H9 (cell line): ENCODE data around the gene SC5D. TPM values are rescaled to one million over a fixed set of nuclear protein-coding genes. Genes with fewer than 3 reads are reported as not detected.

Experiments
- DNase-seq: peaks from one replicate; pipeline ENCODE4 v3.0.0-alpha.2; 2017
- H2AFZ ChIP-seq: one replicate; pipeline ENCODE4 v1.6.1; 2013; ENCODE audit warnings: mild to moderate bottlenecking, low read length, control low read depth, moderate library complexity
- H2AK5ac ChIP-seq: 2 replicates; pipeline ENCODE4 v1.6.1; 2013; ENCODE audit warnings: low read length, control low read depth, mixed read lengths; ENCODE audit not compliant: insufficient read length
- H2BK120ac ChIP-seq: one replicate; pipeline ENCODE4 v1.6.1; 2013; ENCODE audit warnings: low read depth, mild to moderate bottlenecking, low read length, control low read depth, inconsistent platforms; ENCODE audit not compliant: poor library complexity, severe bottlenecking
- H2BK12ac ChIP-seq: 2 replicates; pipeline ENCODE4 v1.6.1; 2013; ENCODE audit warnings: low read length, control low read depth, mixed read lengths, low read depth; ENCODE audit not compliant: insufficient read length
- H2BK15ac ChIP-seq: 2 replicates; pipeline ENCODE4 v1.6.1; 2013; ENCODE audit warnings: low read depth, low read length, control low read depth
- H2BK20ac ChIP-seq: one replicate; pipeline ENCODE4 v1.6.1; 2013; ENCODE audit warnings: low read depth, mild to moderate bottlenecking, low read length, control low read depth, inconsistent platforms; ENCODE audit not compliant: poor library complexity, severe bottlenecking
- H2BK5ac ChIP-seq: 2 replicates; pipeline ENCODE4 v1.6.1; 2013; ENCODE audit warnings: low read length, control low read depth, mixed read lengths; ENCODE audit not compliant: insufficient read length
- H3K14ac ChIP-seq: 2 replicates; pipeline ENCODE4 v1.6.1; 2013; ENCODE audit warnings: low read length, control low read depth; ENCODE audit not compliant: insufficient read depth
- H3K18ac ChIP-seq: 2 replicates; pipeline ENCODE4 v1.6.1; 2013; ENCODE audit warnings: low read depth, mild to moderate bottlenecking, mixed read lengths, low read length, control low read depth; ENCODE audit not compliant: insufficient read length
- H3K23ac ChIP-seq: 2 replicates; pipeline ENCODE4 v1.6.1; 2013; ENCODE audit warnings: low read length, control low read depth, mixed read lengths, low read depth; ENCODE audit not compliant: insufficient read length
- H3K23me2 ChIP-seq: 2 replicates; pipeline ENCODE4 v1.6.1; 2013; ENCODE audit warnings: low read depth, mild to moderate bottlenecking, mixed read lengths, low read length, control low read depth; ENCODE audit not compliant: insufficient read length, poor library complexity, severe bottlenecking
- H3K27ac ChIP-seq: 2 replicates; pipeline ENCODE4 v1.5.1; 2013; ENCODE audit warnings: low read length, control low read depth, mixed read lengths, low read depth; ENCODE audit not compliant: insufficient read length
- H3K27me3 ChIP-seq: 2 replicates; pipeline ENCODE4 v1.6.1; 2013; ENCODE audit warnings: low read length, control low read depth, inconsistent platforms; ENCODE audit not compliant: insufficient read depth
- H3K4ac ChIP-seq: 2 replicates; pipeline ENCODE4 v1.6.1; 2013; ENCODE audit warnings: low read depth, mild to moderate bottlenecking, control low read depth, inconsistent platforms, low read length, moderate library complexity
- H3K4me1 ChIP-seq: 2 replicates; pipeline ENCODE4 v1.6.1; 2013; ENCODE audit warnings: low read length, control low read depth, inconsistent platforms; ENCODE audit not compliant: insufficient read depth
- H3K4me2 ChIP-seq: 2 replicates; pipeline ENCODE4 v1.6.1; 2013; ENCODE audit warnings: low read length, control low read depth, mixed read lengths; ENCODE audit not compliant: insufficient read length, insufficient read depth
- H3K56ac ChIP-seq: 2 replicates; pipeline ENCODE4 v1.6.1; 2013; ENCODE audit warnings: low read depth, mild to moderate bottlenecking, mixed read lengths, low read length, control low read depth; ENCODE audit not compliant: insufficient read length
- H3K79me1 ChIP-seq: 2 replicates; pipeline ENCODE4 v1.6.1; 2013; ENCODE audit warnings: low read depth, mild to moderate bottlenecking, moderate library complexity, low read length, control low read depth, inconsistent platforms; ENCODE audit not compliant: insufficient read depth, poor library complexity, severe bottlenecking
- H3K79me2 ChIP-seq: 2 replicates; pipeline ENCODE4 v1.6.1; 2013; ENCODE audit warnings: low read length, control low read depth, inconsistent platforms; ENCODE audit not compliant: insufficient read depth
- H3K9ac ChIP-seq: 2 replicates; pipeline ENCODE4 v1.6.1; 2013; ENCODE audit warnings: low read length, control low read depth, mixed read lengths; ENCODE audit not compliant: insufficient read length; ENCODE audit errors: extremely low read depth
- H3K9me3 ChIP-seq: one replicate; pipeline ENCODE4 v1.6.1; 2013; ENCODE audit warnings: low read depth, low read length, inconsistent platforms; ENCODE audit not compliant: control insufficient read depth
- H3T11ph ChIP-seq: one replicate; pipeline ENCODE4 v1.6.1; 2013; ENCODE audit warnings: mild to moderate bottlenecking, low read length, control low read depth, inconsistent platforms
- H4K20me1 ChIP-seq: one replicate; pipeline ENCODE4 v1.6.1; 2013; ENCODE audit not compliant: control insufficient read depth, insufficient read length, insufficient read depth
- H4K5ac ChIP-seq: 2 replicates; pipeline ENCODE4 v1.6.1; 2013; ENCODE audit warnings: low read depth, mild to moderate bottlenecking, mixed read lengths, low read length, control low read depth; ENCODE audit not compliant: insufficient read length
- H4K8ac ChIP-seq: replicated peaks from 2 replicates; pipeline ENCODE4 v1.6.1; 2013; ENCODE audit warnings: low read length, control low read depth, mixed read lengths, low read depth; ENCODE audit not compliant: insufficient read length
- H4K91ac ChIP-seq: 2 replicates; pipeline ENCODE4 v1.6.1; 2013; ENCODE audit warnings: low read depth, mild to moderate bottlenecking, moderate library complexity, mixed read lengths, low read length, control low read depth; ENCODE audit not compliant: insufficient read length
- H3K27ac Mint-ChIP-seq, 3 experiments: 2 replicates in 2 of 3; 3 replicates in 1 of 3; pipeline ENCODE4 v1.8.0; 2020 to 2021; ENCODE audit warnings: mixed read lengths in 3 of 3, mild to moderate bottlenecking in 1 of 3, moderate library complexity in 1 of 3
- H3K27me3 Mint-ChIP-seq: 2 replicates; pipeline ENCODE4 v1.8.0; 2021; ENCODE audit warnings: low read depth, mild to moderate bottlenecking, moderate library complexity, mixed read lengths
- H3K36me3 Mint-ChIP-seq, 3 experiments: 2 replicates in 2 of 3; 3 replicates in 1 of 3; pipeline ENCODE4 v1.8.0; 2020 to 2021; ENCODE audit warnings: low read depth in 3 of 3, mixed read lengths in 3 of 3; ENCODE audit not compliant: insufficient read depth in 1 of 3
- H3K4me1 Mint-ChIP-seq, 2 experiments: 2 replicates each; pipeline ENCODE4 v1.8.0; 2020; ENCODE audit warnings: mixed read lengths in 2 of 2
- H3K4me3 Mint-ChIP-seq, 2 experiments: 2 replicates in 1 of 2; 3 replicates in 1 of 2; pipeline ENCODE4 v1.8.0; 2020 to 2021; ENCODE audit warnings: mild to moderate bottlenecking in 2 of 2, mixed read lengths in 2 of 2, moderate library complexity in 1 of 2
- H3K9me3 Mint-ChIP-seq, 2 experiments: 2 replicates in 1 of 2; 3 replicates in 1 of 2; pipeline ENCODE4 v1.8.0; 2020; ENCODE audit warnings: mild to moderate bottlenecking in 2 of 2, mixed read lengths in 2 of 2, moderate library complexity in 1 of 2
- WGBS: extraction: QIAGEN DNeasy Blood & Tissue Kit; methylation state at CpG from one replicate; pipeline ENCODE4 v1.1.7; 2013; ENCODE audit warnings: missing lambda C conversion rate, low lambda C conversion rate, mixed read lengths; ENCODE audit not compliant: insufficient read length; ENCODE audit errors: extremely low coverage; 5-methylcytosine and 5-hydroxymethylcytosine counted together
- total RNA-seq: library from RNA; stranded (reverse); gene quantifications from 2 replicates; pipeline ENCODE4 v1.2.1, GENCODE V29; 2021
- TF ChIP-seq, protein P1 (sequence below): fragments of 200-600 bp; sonication (generic); conservative IDR thresholded peaks from 3 replicates; pipeline ENCODE4 v1.8.0; 2021; ENCODE audit warnings: antibody characterized with exemption, mild to moderate bottlenecking

The SC5D gene
- total RNA-seq, 1 experiment from 2014 or later, result 92.0 TPM

DNA sequence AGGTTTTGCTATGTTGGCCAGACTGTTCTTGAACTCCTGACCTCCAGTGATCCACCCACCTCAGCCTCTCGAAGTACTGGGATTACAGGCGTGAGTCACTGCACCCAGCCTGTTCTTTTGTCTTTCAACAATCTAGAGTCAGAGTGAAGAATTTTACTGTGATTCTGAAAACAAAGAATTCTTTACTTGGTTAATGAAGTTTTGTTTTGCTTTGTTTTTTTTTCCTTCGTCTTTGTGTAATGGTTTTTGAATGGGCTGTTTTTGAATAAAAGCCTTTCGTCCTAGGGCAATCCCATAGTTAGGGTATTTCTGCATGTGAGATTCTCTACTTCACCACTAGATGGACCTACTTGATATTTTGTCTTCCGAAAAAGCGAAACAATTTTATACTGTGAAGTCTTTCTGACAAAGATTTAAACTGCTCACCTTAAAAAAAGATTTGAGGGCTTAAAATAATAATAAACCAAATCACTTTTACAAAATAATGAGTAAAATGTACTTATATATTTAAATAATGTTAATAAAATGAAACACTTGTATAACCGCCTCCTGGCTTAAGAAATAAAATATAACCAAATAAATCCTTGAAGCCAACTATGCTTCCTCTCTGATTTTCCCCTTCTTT lies 43.4 kb upstream of the SC5D start:
- H2BK5ac ChIP-seq, result no peak overlapping the region
- H3K14ac ChIP-seq, result no peak overlapping the region
- H3K36me3 Mint-ChIP-seq, result peaks cover 0 to 7% (median 3%) of the 10 kb centered on the region in 3 experiments; a peak in 5 of 7 replicates
- no peaks in the 10 kb centered on the region for H3K27me3 ChIP-seq
- no peak overlapping the region for H3K9ac ChIP-seq
- H3K79me2 ChIP-seq, result no peaks in the 10 kb centered on the region
- H3K23me2 ChIP-seq, result no peaks in the 10 kb centered on the region
- peaks cover 35% of the 10 kb centered on the region in 2 experiments for H3K4me1 Mint-ChIP-seq
- peaks cover 7 to 12% of the 10 kb centered on the region in 2 experiments for H3K9me3 Mint-ChIP-seq
- no peak for DNase-seq
- no peak overlapping the region for H4K5ac ChIP-seq
- H2BK120ac ChIP-seq, result no peak overlapping the region
- H2AFZ ChIP-seq, result no peak overlapping the region
- H3K79me1 ChIP-seq, result no peaks in the 10 kb centered on the region
- H3K27ac Mint-ChIP-seq, result no peak overlapping the region
- H3K27ac ChIP-seq, result no peak overlapping the region
- no peak overlapping the region for H3K4me3 Mint-ChIP-seq
- no peaks in the 10 kb centered on the region for H3K27me3 Mint-ChIP-seq
- WGBS, result no CpG with 5 or more reads among the region's 7 CpGs
- no peak overlapping the region for H3K4me2 ChIP-seq
- no peak overlapping the region for H3K4ac ChIP-seq
- peaks cover 3% of the 10 kb centered on the region for H3K9me3 ChIP-seq
- H3T11ph ChIP-seq, result no peak overlapping the region
- H3K4me1 ChIP-seq, result no peaks in the 10 kb centered on the region
- H2BK12ac ChIP-seq, result no peak overlapping the region
- no peak overlapping the region for H4K91ac ChIP-seq
- no peak overlapping the region for H3K23ac ChIP-seq
- H4K8ac ChIP-seq, result no peak overlapping the region
- no peaks in the 10 kb centered on the region for H4K20me1 ChIP-seq
- no peak overlapping the region for H2BK15ac ChIP-seq
- TF ChIP-seq, protein P1, sequence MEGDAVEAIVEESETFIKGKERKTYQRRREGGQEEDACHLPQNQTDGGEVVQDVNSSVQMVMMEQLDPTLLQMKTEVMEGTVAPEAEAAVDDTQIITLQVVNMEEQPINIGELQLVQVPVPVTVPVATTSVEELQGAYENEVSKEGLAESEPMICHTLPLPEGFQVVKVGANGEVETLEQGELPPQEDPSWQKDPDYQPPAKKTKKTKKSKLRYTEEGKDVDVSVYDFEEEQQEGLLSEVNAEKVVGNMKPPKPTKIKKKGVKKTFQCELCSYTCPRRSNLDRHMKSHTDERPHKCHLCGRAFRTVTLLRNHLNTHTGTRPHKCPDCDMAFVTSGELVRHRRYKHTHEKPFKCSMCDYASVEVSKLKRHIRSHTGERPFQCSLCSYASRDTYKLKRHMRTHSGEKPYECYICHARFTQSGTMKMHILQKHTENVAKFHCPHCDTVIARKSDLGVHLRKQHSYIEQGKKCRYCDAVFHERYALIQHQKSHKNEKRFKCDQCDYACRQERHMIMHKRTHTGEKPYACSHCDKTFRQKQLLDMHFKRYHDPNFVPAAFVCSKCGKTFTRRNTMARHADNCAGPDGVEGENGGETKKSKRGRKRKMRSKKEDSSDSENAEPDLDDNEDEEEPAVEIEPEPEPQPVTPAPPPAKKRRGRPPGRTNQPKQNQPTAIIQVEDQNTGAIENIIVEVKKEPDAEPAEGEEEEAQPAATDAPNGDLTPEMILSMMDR, result peak; percentile 86
- no peak overlapping the region for H2BK20ac ChIP-seq
- no peak overlapping the region for H3K18ac ChIP-seq
- H2AK5ac ChIP-seq, result no peak overlapping the region
- no peak overlapping the region for H3K56ac ChIP-seq
